HTERT RPE-1 (cell line): ENCODE measurements around the gene ZBTB25.
"Not testable (repeated sequence)": the region's sequence is repeated elsewhere in the genome, so short reads cannot be mapped to it uniquely, and the experiment has no call there.

Experiments used
- in situ Hi-C: fragments of 300-500 bp; cut with MboI; formaldehyde crosslinking; loops from 4 replicates; pipeline ENCODE4 v1.14.3; 2020; ENCODE audit warnings: low sequenced_read_pairs

Gene ZBTB25

GRCh38 chr14:64517667-64518066 is 14.0 kb upstream of the ZBTB25 start:
- in situ Hi-C loops: not testable (repeated sequence)

GRCh38 chr14:64516969-64517368 is 13.3 kb upstream of the ZBTB25 start:
- in situ Hi-C loops: no loop called here

GRCh38 chr14:64515053-64515452 is 11.4 kb upstream of the ZBTB25 start:
- in situ Hi-C loops: no loop called here

- in situ Hi-C loops: no loop called here
Observed at GRCh38 chr14:64513271-64513670, 9.6 kb upstream of the ZBTB25 start.

GRCh38 chr14:64510825-64511671 is 7.4 kb upstream of the ZBTB25 start:
- in situ Hi-C loops: no loop called here

- in situ Hi-C loops: no loop called here
Observed at GRCh38 chr14:64509036-64509435, 5.4 kb upstream of the ZBTB25 start.

GRCh38 chr14:64508215-64508776 is 4.7 kb upstream of the ZBTB25 start:
- in situ Hi-C loops: no loop called here

GRCh38 chr14:64507376-64508156 is 3.9 kb upstream of the ZBTB25 start:
- in situ Hi-C loops: no loop called here

- in situ Hi-C loops: no loop called here
Observed at GRCh38 chr14:64506721-64507120, 3.1 kb upstream of the ZBTB25 start.

- in situ Hi-C loops: no loop called here
Observed at GRCh38 chr14:64504897-64505794, 1.5 kb upstream of the ZBTB25 start.

GRCh38 chr14:64504310-64504896 is 765 bp upstream of the ZBTB25 start, which contains the start of gene ZBTB1:
TSS of gene ZBTB1 (plus strand) at chr14:64504770. CDS start at chr14:64521505, 16,735 bp downstream.
- in situ Hi-C loops: no loop called here

- in situ Hi-C loops: no loop called here
Observed at GRCh38 chr14:64502887-64503433, 678 bp downstream of the ZBTB25 start.

- in situ Hi-C loops: no loop called here
Observed at GRCh38 chr14:64502456-64502855, 1.2 kb downstream of the ZBTB25 start.

- in situ Hi-C loops: no loop called here
Observed at GRCh38 chr14:64501411-64502171, 2.0 kb downstream of the ZBTB25 start.

GRCh38 chr14:64500088-64500487 is 3.5 kb downstream of the ZBTB25 start:
- in situ Hi-C loops: no loop called here

- in situ Hi-C loops: no loop called here
Observed at GRCh38 chr14:64496764-64497163, 6.9 kb downstream of the ZBTB25 start.

- in situ Hi-C loops: no loop called here
Observed at GRCh38 chr14:64495252-64495651, 8.4 kb downstream of the ZBTB25 start.

- in situ Hi-C loops: no loop called here
Observed at GRCh38 chr14:64493455-64493854, 10.2 kb downstream of the ZBTB25 start.

- in situ Hi-C loops: no loop called here
Observed at GRCh38 chr14:64491637-64492036, 12.0 kb downstream of the ZBTB25 start.
